Glutamatergic neuron (in vitro differentiated cells): ENCODE measurements around the gene CD63. TPM values are rescaled to one million over a fixed set of nuclear protein-coding genes. Genes with fewer than 3 reads are reported as not detected.

ENCODE experiments used
- DNase-seq: peaks from one replicate; pipeline ENCODE4 v3.0.0; 2022
- H3K27ac Mint-ChIP-seq: one replicate; pipeline ENCODE4 v1.8.0; 2020; ENCODE audit warnings: mild to moderate bottlenecking, mixed read lengths, inconsistent platforms; ENCODE audit not compliant: unreplicated experiment
- H3K27me3 Mint-ChIP-seq: one replicate; pipeline ENCODE4 v1.8.0; 2020; ENCODE audit warnings: mild to moderate bottlenecking, moderate library complexity, mixed read lengths, inconsistent platforms; ENCODE audit not compliant: unreplicated experiment
- H3K36me3 Mint-ChIP-seq: one replicate; pipeline ENCODE4 v1.8.0; 2020; ENCODE audit warnings: mild to moderate bottlenecking, mixed read lengths, inconsistent platforms; ENCODE audit not compliant: unreplicated experiment
- H3K4me1 Mint-ChIP-seq: one replicate; pipeline ENCODE4 v1.8.0; 2020; ENCODE audit warnings: mild to moderate bottlenecking, low read depth, mixed read lengths, inconsistent platforms; ENCODE audit not compliant: unreplicated experiment
- H3K4me3 Mint-ChIP-seq: one replicate; pipeline ENCODE4 v1.8.0; 2020; ENCODE audit warnings: mild to moderate bottlenecking, mixed read lengths, inconsistent platforms; ENCODE audit not compliant: unreplicated experiment
- H3K9me3 Mint-ChIP-seq: one replicate; pipeline ENCODE4 v1.8.0; 2020; ENCODE audit warnings: mild to moderate bottlenecking, moderate library complexity, mixed read lengths, inconsistent platforms; ENCODE audit not compliant: unreplicated experiment
- total RNA-seq: library from RNA; stranded (reverse); fragmentation: NEBNext Ultra II Directional; extraction: Animal tissue kit (Norgen Biotek cat#: 25700); gene quantifications from one replicate; pipeline ENCODE4 v1.2.1, GENCODE V29; 2021; ENCODE audit not compliant: unreplicated experiment
- TF ChIP-seq, protein P1 (sequence below): fragments of 200-600 bp; sonication (generic); IDR thresholded peaks from one replicate; pipeline ENCODE4 v1.5.0; 2021; ENCODE audit not compliant: partially characterized antibody, unreplicated experiment

The CD63 gene
- total RNA-seq, 1 donor from 2014 or later, result 619 TPM

DNA sequence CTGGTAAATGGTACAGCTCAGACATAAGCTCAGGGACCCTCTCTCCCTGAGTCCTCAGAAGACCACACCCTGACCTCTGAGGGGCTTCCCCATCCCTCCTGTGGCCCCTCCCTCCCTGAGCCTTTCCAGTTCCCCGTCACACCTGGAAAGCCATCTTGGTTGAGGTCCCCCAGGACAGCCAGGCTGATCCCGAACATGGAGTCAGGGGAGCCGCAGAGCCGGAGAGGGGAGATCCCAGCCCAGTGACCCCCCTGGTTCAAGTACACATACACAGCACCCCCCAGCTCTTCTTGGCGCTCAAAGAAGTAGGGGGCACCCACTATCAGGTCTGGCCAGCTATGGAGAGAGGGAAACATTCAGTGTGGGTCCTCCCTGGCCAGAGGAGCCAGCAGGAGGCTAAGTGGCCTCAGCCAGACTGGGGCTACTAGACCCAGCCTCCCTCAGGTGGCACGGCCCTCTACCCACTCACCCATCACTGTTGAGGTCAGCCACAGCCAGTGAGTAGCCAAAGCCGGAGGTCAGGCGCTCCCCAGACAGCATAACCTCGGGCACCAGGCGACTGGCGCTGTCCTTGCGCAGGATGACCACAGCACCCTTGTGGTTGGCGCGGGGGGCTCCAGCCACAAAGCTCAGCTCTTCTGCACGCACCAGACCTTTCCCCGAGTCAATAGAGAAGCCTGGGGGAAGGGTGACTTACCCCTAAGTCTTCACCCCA is 30.4 kb downstream of the CD63 start:
- TF ChIP-seq, protein P1, sequence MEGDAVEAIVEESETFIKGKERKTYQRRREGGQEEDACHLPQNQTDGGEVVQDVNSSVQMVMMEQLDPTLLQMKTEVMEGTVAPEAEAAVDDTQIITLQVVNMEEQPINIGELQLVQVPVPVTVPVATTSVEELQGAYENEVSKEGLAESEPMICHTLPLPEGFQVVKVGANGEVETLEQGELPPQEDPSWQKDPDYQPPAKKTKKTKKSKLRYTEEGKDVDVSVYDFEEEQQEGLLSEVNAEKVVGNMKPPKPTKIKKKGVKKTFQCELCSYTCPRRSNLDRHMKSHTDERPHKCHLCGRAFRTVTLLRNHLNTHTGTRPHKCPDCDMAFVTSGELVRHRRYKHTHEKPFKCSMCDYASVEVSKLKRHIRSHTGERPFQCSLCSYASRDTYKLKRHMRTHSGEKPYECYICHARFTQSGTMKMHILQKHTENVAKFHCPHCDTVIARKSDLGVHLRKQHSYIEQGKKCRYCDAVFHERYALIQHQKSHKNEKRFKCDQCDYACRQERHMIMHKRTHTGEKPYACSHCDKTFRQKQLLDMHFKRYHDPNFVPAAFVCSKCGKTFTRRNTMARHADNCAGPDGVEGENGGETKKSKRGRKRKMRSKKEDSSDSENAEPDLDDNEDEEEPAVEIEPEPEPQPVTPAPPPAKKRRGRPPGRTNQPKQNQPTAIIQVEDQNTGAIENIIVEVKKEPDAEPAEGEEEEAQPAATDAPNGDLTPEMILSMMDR, result no peak
- DNase-seq, result no peak
- Mint-ChIP-seq H3K27ac (no peak overlapping the region), H3K36me3 (peaks cover 9% of the 10 kb centered on the region), H3K4me1 (peaks cover 2% of the 10 kb centered on the region), H3K27me3 (peaks cover 4% of the 10 kb centered on the region), H3K4me3 (no peak overlapping the region), H3K9me3 (peaks cover 7% of the 10 kb centered on the region)

- no peak for DNase-seq
- Mint-ChIP-seq H3K4me1 (no peaks in the 10 kb centered on the region), H3K27ac (no peak overlapping the region), H3K27me3 (peaks cover 4% of the 10 kb centered on the region), H3K9me3 (peaks cover 5% of the 10 kb centered on the region), H3K4me3 (no peak overlapping the region), H3K36me3 (peaks cover 9% of the 10 kb centered on the region)
- TF ChIP-seq, protein P1, result no peak
These were observed 31.1 kb downstream of the CD63 start for GRCh38 chr12:55697686-55698085.

- DNase-seq, result no peak
- Mint-ChIP-seq H3K9me3 (peaks cover 5% of the 10 kb centered on the region), H3K27ac (no peak overlapping the region), H3K4me3 (no peak overlapping the region), H3K4me1 (no peaks in the 10 kb centered on the region), H3K27me3 (peaks cover 4% of the 10 kb centered on the region), H3K36me3 (peaks cover 9% of the 10 kb centered on the region)
- TF ChIP-seq, protein P1, result no peak
These were observed 31.9 kb downstream of the CD63 start for GRCh38 chr12:55696796-55697462.

- Mint-ChIP-seq H3K4me3 (no peak overlapping the region), H3K9me3 (peaks cover 2% of the 10 kb centered on the region), H3K27ac (no peak overlapping the region), H3K36me3 (peaks cover 9% of the 10 kb centered on the region), H3K4me1 (no peaks in the 10 kb centered on the region), H3K27me3 (peaks cover 4% of the 10 kb centered on the region)
- TF ChIP-seq, protein P1, result no peak
- no peak for DNase-seq
These were observed 32.7 kb downstream of the CD63 start for GRCh38 chr12:55696141-55696540.

DNA sequence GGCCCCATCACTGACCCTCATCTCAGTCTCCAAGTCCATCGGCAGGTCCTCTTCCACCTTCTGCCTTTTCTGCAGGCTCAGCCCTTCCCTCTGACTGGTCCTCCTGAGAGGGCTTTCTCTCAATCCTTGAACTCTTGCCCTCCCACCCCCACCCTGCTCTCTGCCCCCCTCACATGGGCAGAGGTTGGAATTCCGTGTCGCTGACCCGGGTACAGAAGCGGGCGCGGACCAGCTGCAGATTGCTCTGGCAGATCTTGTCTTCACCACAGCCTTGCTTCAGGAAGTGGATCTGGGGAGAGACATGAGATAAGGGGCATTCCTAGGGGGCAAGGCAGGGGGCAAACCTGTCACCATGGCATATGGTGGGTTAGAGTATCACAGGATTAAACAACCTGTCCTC is 33.5 kb downstream of the CD63 start:
- H3K27me3 Mint-ChIP-seq, result peaks cover 4% of the 10 kb centered on the region
- H3K36me3 Mint-ChIP-seq, result peaks cover 9% of the 10 kb centered on the region
- H3K9me3 Mint-ChIP-seq, result peaks cover 2% of the 10 kb centered on the region
- H3K27ac Mint-ChIP-seq, result no peak overlapping the region
- TF ChIP-seq, protein P1, result no peak
- no peak for DNase-seq
- no peaks in the 10 kb centered on the region for H3K4me1 Mint-ChIP-seq
- H3K4me3 Mint-ChIP-seq, result no peak overlapping the region
